Effector memory CD8-positive, alpha-beta T cell (primary cell): ENCODE measurements around the gene ATP10B.

Experiments
- ATAC-seq: fragments of 150-1000 bp; cut with Tn5 transposase; replicated peaks from 2 replicates; pipeline ENCODE4 v1.10.0; 2021; ENCODE audit warnings: mild to moderate bottlenecking, moderate library complexity
- DNase-seq, 3 experiments: peaks; one replicate each; pipeline ENCODE4 v3.0.0; 2021
- H3K27ac Mint-ChIP-seq, 2 donors: one replicate each; pipeline ENCODE4 v1.8.0; 2022; ENCODE audit warnings: mild to moderate bottlenecking in 2 of 2, mixed read lengths in 2 of 2, moderate library complexity in 2 of 2
- H3K27me3 Mint-ChIP-seq, 2 donors: one replicate each; pipeline ENCODE4 v1.8.0; 2022; ENCODE audit warnings: mixed read lengths in 2 of 2
- H3K36me3 Mint-ChIP-seq: one replicate; pipeline ENCODE4 v1.8.0; 2022; ENCODE audit warnings: mild to moderate bottlenecking, moderate library complexity, mixed read lengths; ENCODE audit not compliant: insufficient read depth
- H3K4me1 Mint-ChIP-seq, 2 donors: one replicate each; pipeline ENCODE4 v1.8.0; 2022; ENCODE audit warnings: low read depth in 2 of 2, mixed read lengths in 2 of 2
- H3K4me3 Mint-ChIP-seq, 2 donors: one replicate each; pipeline ENCODE4 v1.8.0; 2022; ENCODE audit warnings: mild to moderate bottlenecking in 2 of 2, mixed read lengths in 2 of 2, moderate library complexity in 2 of 2
- H3K9me3 Mint-ChIP-seq, 2 donors: one replicate each; pipeline ENCODE4 v1.8.0; 2022; ENCODE audit warnings: mixed read lengths in 2 of 2

Gene ATP10B

DNA sequence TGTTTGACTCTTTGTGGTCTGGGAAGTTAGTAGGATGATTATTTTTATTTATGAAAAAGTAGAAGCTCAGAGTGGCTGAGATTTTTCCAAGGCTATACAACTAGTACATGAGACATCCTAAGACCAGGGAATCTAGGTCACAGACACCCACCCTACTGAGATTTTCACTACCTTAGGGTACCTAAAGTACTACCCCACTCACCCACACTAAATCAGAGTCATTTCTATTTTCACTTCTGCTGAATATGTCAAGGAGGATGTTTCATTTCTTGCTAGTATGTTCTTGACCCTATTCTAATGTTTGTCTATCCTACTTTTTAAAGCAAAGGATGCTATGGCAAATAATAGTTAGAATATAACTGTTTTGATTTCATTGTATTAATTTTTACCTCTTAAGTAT, 206.0 kb downstream of the ATP10B start:
- H3K9me3 Mint-ChIP-seq = no peaks in the 10 kb centered on the region
- ATAC-seq (no peak), DNase-seq (no peak)
- no peak overlapping the region for H3K27ac Mint-ChIP-seq
- peaks cover 0 to 24% of the 10 kb centered on the region in 2 donors for H3K27me3 Mint-ChIP-seq
- no peaks in the 10 kb centered on the region for H3K36me3 Mint-ChIP-seq
- H3K4me3 Mint-ChIP-seq = no peak overlapping the region
- no peaks in the 10 kb centered on the region for H3K4me1 Mint-ChIP-seq

DNA sequence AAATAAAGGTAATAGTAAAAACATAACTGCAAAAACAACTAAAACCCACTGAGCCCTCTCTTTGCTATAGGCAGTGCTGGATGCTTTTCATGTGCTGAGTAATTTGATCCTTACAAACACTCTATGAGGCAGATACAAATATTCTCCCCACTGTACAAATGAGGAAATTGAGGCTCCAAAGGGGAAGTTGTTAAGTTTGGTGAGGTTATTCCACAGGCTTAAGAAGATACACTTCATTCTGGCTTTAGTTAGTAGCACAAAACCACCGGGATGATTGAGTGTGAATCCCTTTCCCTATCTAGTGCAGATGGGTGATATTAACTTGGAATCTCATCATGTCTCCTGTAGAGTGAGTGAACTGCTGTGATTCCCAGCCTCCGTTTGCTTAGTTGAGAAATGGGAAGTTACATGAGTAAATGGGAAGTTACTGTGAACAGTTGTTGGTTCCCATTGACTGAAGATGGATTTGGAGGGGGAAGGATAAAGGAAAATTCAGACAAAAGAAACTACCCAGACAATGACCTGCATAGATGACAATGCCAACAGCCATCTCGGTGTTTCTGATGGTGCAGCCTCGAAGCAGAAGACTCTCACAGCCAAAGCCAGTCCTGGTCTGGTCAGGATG, 208.3 kb downstream of the ATP10B start:
- no peaks in the 10 kb centered on the region for H3K9me3 Mint-ChIP-seq
- H3K27ac Mint-ChIP-seq = no peak overlapping the region
- no peak overlapping the region for H3K4me3 Mint-ChIP-seq
- no peaks in the 10 kb centered on the region for H3K4me1 Mint-ChIP-seq
- no peak for ATAC-seq
- H3K36me3 Mint-ChIP-seq = no peaks in the 10 kb centered on the region
- DNase-seq = no peak
- peaks cover 0 to 34% of the 10 kb centered on the region in 2 donors for H3K27me3 Mint-ChIP-seq

DNA sequence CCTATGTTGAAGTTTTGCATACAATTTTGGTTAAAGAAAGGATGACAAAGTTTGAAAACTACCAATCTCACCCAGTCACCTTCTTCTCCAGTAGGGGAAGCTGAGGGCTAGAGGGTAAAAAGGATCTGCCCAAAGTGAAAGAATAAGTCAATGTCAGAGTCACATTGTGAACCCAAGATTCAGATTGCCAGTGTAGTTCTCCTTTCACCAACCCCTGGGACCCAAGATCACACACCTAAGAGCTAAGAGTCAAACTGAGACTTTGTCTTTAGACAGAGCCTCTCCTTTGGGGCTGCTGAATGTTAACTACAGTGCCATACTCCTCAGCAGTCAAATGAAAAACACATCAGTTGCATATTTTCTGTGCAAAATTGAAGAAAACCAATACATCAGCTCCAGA, 210.6 kb downstream of the ATP10B start:
- no peak for ATAC-seq
- Mint-ChIP-seq H3K36me3 (no peaks in the 10 kb centered on the region), H3K9me3 (peaks cover 0 to 9% of the 10 kb centered on the region in 2 donors), H3K4me1 (no peaks in the 10 kb centered on the region), H3K4me3 (no peak overlapping the region), H3K27me3 (peaks cover 0 to 33% of the 10 kb centered on the region in 2 donors), H3K27ac (no peak overlapping the region)
- DNase-seq = no peak

DNA sequence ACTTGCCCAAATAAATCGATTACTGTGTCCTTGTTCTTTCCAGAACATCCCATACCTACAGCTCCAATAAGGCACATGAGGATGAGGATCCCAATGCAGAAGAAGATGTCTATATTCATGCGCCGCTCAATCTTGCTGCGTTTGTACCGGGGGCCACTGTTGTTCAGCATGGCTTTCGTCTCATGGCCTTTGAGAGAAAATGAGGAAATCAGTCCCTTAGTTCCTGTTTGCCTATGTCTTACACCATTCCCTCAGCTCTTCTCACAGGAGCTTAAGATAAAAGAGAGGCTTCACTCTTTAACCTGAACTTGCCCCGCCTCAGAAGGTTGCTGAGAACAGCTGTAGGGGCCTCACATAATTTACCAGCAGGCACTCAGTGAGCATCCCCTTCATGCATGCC, 211.6 kb downstream of the ATP10B start:
- Mint-ChIP-seq H3K4me1 (no peaks in the 10 kb centered on the region), H3K36me3 (no peaks in the 10 kb centered on the region), H3K9me3 (peaks cover 0 to 11% of the 10 kb centered on the region in 2 donors), H3K27me3 (peaks cover 0 to 33% of the 10 kb centered on the region in 2 donors), H3K4me3 (no peak overlapping the region), H3K27ac (no peak overlapping the region)
- DNase-seq (no peak), ATAC-seq (no peak)

DNA sequence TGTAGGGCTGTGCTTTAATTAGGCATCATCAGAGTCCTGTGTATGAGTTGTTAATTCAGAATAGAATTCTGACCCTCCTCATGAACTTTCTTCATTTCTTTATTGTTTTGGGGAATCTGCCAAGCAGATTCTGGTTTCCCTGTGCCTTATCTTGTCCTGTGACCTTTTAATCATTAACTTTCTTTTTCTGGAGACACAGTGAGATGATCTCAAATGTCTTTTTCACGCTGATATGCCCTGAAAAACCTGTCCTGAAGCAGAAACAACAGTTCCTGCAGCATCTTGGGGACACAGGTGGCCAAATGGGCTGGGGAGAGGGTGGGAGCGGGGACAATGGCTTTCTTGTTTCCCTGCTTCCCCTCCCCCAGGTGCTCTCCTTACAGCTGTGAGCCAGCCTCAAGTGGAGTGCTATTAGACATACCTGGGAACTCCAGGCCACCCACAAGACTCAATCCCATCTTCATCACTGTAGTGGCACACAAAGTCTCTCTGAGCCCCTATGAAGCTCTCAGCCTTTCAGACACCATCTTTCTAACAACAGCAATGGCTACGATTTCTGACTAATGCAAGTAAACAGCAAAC, 213.8 kb downstream of the ATP10B start:
- H3K36me3 Mint-ChIP-seq = no peaks in the 10 kb centered on the region
- ATAC-seq = no peak
- no peak overlapping the region for H3K4me3 Mint-ChIP-seq
- H3K27me3 Mint-ChIP-seq = peaks cover 0 to 24% of the 10 kb centered on the region in 2 donors
- H3K9me3 Mint-ChIP-seq = peaks cover 0 to 11% of the 10 kb centered on the region in 2 donors
- no peak overlapping the region for H3K27ac Mint-ChIP-seq
- DNase-seq = no peak
- H3K4me1 Mint-ChIP-seq = no peaks in the 10 kb centered on the region

DNA sequence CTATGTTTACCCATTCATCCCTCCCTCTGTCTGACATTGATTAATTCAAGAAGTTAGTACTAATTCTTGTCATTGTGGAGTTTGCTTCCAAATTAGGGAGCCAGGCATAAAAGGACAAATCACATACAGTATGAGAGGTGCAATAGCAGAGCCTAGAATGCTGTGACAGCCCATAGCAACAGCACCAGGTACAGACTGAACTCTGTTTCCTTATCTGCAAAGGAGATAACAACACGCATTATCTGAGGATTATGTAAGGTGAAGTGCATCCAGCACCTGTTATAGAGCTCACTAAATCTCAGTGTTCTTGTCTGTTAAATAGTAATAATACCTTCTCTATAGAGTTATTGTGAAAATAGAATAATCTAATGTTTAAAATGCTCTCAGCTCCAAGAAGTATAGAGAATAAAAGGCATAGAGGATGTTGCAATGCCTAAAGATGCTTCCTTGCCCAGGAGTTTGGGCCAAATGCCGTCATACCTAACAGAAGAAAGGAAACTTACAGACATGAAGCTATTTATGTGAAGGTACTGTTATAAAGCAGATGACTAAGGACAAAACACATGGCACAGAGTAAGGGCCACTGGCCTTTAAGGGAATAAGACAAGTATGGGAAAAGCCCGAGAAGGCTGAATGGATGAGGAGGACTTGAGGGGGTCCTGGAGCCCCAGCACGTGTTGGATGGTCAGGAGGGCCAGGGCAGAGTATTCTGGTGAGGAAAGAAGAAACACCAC, 214.5 kb downstream of the ATP10B start:
- Mint-ChIP-seq H3K4me3 (no peak overlapping the region), H3K27ac (no peak overlapping the region), H3K27me3 (peaks cover 5 to 24% of the 10 kb centered on the region in 2 donors), H3K36me3 (no peaks in the 10 kb centered on the region), H3K4me1 (no peaks in the 10 kb centered on the region), H3K9me3 (peaks cover 0 to 11% of the 10 kb centered on the region in 2 donors)
- DNase-seq = no peak
- no peak for ATAC-seq

DNA sequence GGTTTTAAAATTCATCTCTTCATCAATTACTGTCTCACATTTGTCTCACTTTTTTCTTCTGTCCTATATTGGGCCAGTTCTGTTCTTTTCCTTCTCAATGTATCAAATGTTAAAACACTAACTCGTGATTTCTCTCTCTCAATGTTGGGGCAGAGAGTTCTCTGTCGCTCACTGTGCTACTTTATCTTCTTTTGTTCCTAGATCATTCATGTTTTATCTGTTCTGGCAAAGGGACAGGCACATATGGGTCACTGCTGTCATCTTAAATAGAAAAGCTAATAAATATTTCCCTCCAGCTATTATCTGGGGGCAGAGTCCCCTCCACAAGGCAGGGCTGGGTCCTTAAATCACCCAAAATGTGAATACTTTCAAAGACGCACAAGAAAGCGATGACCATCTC, 216.3 kb downstream of the ATP10B start:
- ATAC-seq = no peak
- Mint-ChIP-seq H3K27me3 (peaks cover 5 to 33% of the 10 kb centered on the region in 2 donors), H3K27ac (no peak overlapping the region)

DNA sequence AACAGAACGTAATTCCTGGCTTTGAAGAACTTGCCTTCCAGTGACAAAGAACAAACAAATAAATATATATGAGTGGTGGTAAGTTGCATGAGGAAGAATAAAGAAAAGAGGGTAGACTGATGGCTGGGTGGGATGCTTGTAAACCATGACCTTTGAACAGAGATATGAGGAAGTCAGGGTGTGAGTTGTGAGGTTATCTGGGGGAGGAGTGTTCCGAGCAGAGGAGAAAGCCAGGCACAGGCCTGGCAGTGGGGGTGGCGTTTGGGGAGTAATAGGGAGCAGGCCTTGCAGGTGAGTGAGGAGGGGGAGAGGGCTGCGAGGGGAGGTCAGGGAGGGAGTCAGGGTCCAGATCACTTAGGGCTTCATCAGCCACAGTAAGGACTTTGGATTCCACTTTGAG, 217.0 kb downstream of the ATP10B start:
- H3K4me3 Mint-ChIP-seq = no peak overlapping the region
- DNase-seq (no peak), ATAC-seq (no peak)
- H3K9me3 Mint-ChIP-seq = peaks cover 0 to 11% of the 10 kb centered on the region in 2 donors
- H3K36me3 Mint-ChIP-seq = no peaks in the 10 kb centered on the region
- peaks cover 5 to 39% of the 10 kb centered on the region in 2 donors for H3K27me3 Mint-ChIP-seq
- no peaks in the 10 kb centered on the region for H3K4me1 Mint-ChIP-seq
- H3K27ac Mint-ChIP-seq = no peak overlapping the region

More for the DNA sequence above, 216.3 kb downstream of the ATP10B start:
- no peaks in the 10 kb centered on the region for H3K36me3 Mint-ChIP-seq
- no peaks in the 10 kb centered on the region for H3K4me1 Mint-ChIP-seq
- H3K9me3 Mint-ChIP-seq = peaks cover 0 to 11% of the 10 kb centered on the region in 2 donors
- no peak for DNase-seq
- H3K4me3 Mint-ChIP-seq = no peak overlapping the region

DNA sequence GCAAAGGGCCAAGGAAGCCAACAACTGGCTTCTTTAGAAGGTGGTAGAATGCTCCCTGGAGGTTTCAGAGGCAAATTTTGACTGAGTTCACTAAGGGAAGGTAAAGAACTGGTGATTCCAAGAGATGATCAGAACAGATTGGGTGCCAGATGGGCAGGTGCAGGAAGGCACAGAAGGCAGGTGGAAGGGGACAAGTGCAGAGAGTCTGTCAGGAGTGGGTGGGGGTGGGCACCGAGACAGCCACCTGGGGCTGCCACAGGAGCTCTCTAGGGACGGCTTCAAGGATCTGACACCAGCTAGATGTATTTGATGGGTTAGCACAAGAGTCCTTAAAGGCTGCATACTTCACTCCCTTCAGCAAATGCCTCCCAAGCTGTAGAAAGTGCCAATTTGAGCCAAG, 223.0 kb downstream of the ATP10B start:
- ATAC-seq (no peak), DNase-seq (no peak)
- Mint-ChIP-seq H3K9me3 (no peaks in the 10 kb centered on the region), H3K4me1 (no peaks in the 10 kb centered on the region), H3K4me3 (no peak overlapping the region), H3K36me3 (no peaks in the 10 kb centered on the region), H3K27me3 (peaks cover 37 to 67% of the 10 kb centered on the region in 2 donors), H3K27ac (no peak overlapping the region)

DNA sequence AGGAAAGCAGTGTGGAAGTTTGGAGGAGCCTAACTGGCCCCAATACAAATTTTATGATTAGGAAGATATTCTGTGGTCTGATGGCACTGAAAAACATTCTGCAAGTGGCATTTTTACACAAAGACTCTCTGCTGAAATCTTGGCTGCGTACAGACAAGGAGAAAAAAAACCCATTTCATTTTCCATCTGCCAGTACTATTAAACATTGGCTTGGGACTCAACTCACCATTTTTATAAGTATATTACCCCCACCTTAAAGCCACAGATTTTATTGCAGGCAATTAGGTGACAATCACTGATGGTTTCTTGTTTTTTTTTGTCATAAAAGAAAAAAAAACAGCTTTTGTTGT, 223.4 kb downstream of the ATP10B start:
- Mint-ChIP-seq H3K27ac (no peak overlapping the region), H3K36me3 (no peaks in the 10 kb centered on the region), H3K4me1 (no peaks in the 10 kb centered on the region), H3K27me3 (peaks cover 37 to 67% of the 10 kb centered on the region in 2 donors), H3K9me3 (no peaks in the 10 kb centered on the region), H3K4me3 (no peak overlapping the region)
- DNase-seq (no peak), ATAC-seq (no peak)

DNA sequence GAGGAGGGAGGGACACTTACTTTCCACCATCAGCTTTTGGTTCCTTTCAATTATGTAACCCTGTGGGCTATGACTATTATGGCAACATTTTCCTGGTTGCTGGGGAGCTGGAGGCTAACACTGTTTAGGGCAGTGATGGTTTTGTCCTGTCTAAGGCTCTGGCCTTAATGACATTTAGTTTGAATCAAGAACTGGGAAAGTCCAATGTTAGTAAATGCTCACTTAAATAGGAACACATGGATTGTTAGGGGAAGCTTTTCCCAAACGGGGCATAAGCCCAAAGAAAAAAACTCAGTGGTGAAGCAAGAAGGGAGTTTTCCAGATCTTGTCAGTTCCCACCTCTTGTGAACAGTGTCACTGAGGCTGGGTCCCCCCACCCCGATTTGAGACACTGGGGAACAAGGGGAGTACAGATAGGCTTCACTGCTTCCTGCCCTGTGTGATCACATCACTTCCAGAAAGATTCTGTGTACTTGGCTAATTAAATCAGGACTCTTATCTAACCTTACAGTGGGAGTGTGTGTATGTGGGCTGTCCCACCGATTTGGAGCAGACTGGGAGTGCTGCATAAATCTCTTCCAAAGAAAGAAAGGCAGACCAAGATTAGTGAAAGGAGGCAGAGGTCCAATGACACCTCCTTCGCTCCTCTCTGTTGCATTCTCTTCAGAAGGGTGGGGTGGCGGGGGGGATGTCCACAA, 223.9 kb downstream of the ATP10B start:
- ATAC-seq = no peak
- H3K4me3 Mint-ChIP-seq = no peak overlapping the region
- H3K27me3 Mint-ChIP-seq = peaks cover 37 to 69% of the 10 kb centered on the region in 2 donors
- no peaks in the 10 kb centered on the region for H3K36me3 Mint-ChIP-seq
- H3K27ac Mint-ChIP-seq = no peak overlapping the region
- H3K4me1 Mint-ChIP-seq = no peaks in the 10 kb centered on the region
- DNase-seq = no peak
- no peaks in the 10 kb centered on the region for H3K9me3 Mint-ChIP-seq

DNA sequence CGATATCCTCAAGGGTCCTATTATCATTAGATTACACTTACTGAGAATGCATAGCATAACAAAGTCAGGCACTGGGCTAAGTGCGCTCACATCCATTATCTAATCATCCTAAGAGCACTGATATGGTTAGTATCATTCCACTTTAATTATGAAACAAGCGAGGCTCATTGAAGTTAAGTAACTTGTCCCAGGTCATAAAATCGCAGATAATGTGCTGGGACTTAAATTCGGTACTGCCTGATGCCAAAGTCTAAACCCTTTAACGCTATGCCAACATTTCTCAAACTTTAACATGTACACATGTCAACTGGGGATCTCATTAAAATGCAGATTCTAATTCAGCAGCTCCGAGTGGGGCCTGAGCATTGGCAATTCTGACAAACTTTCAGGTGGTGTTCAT, 225.7 kb downstream of the ATP10B start:
- Mint-ChIP-seq H3K27me3 (peaks cover 40 to 75% of the 10 kb centered on the region in 2 donors), H3K4me3 (no peak overlapping the region), H3K27ac (no peak overlapping the region), H3K36me3 (no peaks in the 10 kb centered on the region), H3K9me3 (no peaks in the 10 kb centered on the region), H3K4me1 (no peaks in the 10 kb centered on the region)
- DNase-seq (no peak), ATAC-seq (no peak)

DNA sequence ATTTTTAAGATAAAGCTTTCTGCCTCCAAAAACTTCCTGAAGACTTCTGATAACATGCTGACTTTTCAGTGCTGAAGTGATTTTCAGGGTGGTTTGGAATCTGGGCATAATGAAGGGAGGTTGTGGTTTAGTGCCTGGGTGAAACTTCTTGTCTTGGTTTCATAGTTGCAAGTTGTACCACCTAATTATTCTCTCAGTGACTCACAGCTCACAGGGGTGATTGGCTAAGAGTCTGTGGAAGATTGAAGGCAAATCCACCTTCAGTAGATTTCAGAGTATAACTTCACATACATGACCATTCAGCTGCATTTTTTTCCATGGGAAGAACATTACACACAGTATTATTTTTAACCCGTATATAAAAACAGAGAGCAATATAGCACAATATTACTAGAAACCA, 230.5 kb downstream of the ATP10B start:
- Mint-ChIP-seq H3K36me3 (no peaks in the 10 kb centered on the region), H3K4me3 (no peak overlapping the region), H3K27ac (no peak overlapping the region), H3K9me3 (no peaks in the 10 kb centered on the region), H3K27me3 (peaks cover 11 to 38% of the 10 kb centered on the region in 2 donors), H3K4me1 (no peaks in the 10 kb centered on the region)
- ATAC-seq (no peak), DNase-seq (no peak)
